Muscle layer of colon (tissue), 2 donors: ENCODE measurements around the gene KIF6.

ENCODE experiments used
- H3K27ac ChIP-seq: one replicate; pipeline ENCODE4 v1.7.0; 2013; ENCODE audit warnings: low read depth, mild to moderate bottlenecking, low read length, moderate library complexity
- H3K27me3 ChIP-seq, 2 donors: one replicate each; pipeline ENCODE4 v1.7.0; 2013; ENCODE audit warnings: low read length in 2 of 2, mild to moderate bottlenecking in 2 of 2; ENCODE audit not compliant: insufficient read depth in 2 of 2, control insufficient read depth in 1 of 2
- H3K36me3 ChIP-seq: one replicate; pipeline ENCODE4 v1.7.0; 2013; ENCODE audit warnings: mild to moderate bottlenecking, low read length; ENCODE audit not compliant: insufficient read depth
- H3K4me1 ChIP-seq: one replicate; pipeline ENCODE4 v1.7.0; 2013; ENCODE audit warnings: mild to moderate bottlenecking, low read length; ENCODE audit not compliant: insufficient read depth
- H3K4me3 ChIP-seq, 2 donors: one replicate each; pipeline ENCODE4 v1.7.0; 2013; ENCODE audit warnings: low read length in 2 of 2, low read depth in 1 of 2, mild to moderate bottlenecking in 1 of 2, moderate library complexity in 1 of 2
- H3K9ac ChIP-seq: one replicate; pipeline ENCODE4 v1.7.0; 2013; ENCODE audit warnings: low read length
- H3K9me3 ChIP-seq: one replicate; pipeline ENCODE4 v1.7.0; 2013; ENCODE audit warnings: mild to moderate bottlenecking, low read length
- donor health status: abdominal sarcoma.
- donor health status: Adenocarcinoma of cecum.

KIF6 gene

DNA sequence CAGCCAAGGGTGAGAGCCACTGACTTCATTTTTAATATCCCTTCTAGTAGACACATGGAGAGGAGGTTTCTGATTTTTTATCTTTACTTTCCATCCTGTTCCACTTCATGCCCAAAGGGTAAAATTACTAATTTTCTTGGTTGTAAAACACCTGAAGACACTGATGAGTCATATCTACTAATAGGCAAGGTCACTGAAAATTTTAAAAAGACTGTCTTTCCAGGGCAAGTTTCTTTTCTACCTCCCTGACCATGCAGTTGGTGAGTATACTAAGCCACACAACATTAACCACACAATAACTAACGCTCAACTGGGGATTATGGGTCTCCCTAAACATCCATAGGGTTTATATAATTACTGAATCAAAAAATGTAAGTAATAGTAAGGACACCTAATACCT lies 109.6 kb downstream of the KIF6 start:
- Histone ChIP-seq H3K4me3 (no peak overlapping the region), H3K9me3 (no peaks in the 10 kb centered on the region), H3K36me3 (no peaks in the 10 kb centered on the region), H3K4me1 (no peaks in the 10 kb centered on the region), H3K27ac (no peak overlapping the region), H3K27me3 (no peaks in the 10 kb centered on the region), H3K9ac (no peak overlapping the region)

DNA sequence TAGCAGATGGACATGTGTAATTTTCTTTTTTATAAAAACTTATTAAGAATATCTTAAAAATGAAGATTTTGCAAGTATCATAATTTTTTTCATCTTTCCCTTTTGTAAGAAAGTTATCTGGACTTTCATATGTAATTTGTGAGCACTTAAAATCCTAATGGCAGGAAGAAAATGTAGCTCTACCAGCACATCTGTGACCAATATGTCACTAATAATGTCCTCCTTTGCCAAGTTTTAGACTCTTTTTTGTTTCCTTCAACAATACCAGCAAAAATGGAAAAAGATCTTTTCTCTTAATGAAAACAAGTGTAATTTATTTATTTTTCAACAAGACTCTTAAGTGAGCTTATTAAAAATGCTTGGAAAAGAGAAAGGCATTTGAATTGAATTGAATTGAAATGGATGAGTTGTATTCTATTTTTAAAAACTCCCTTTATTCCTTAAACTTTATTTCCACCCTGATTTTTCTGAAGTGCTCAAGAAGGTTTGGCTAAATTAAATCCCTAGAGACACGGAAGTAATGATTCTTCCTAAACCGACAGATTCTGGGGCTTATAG lies 110.7 kb downstream of the KIF6 start:
- no peak overlapping the region for H3K27ac ChIP-seq
- H3K4me3 ChIP-seq: no peak overlapping the region
- peaks cover 8% of the 10 kb centered on the region for H3K4me1 ChIP-seq
- H3K9me3 ChIP-seq: no peaks in the 10 kb centered on the region
- no peak overlapping the region for H3K9ac ChIP-seq
- H3K27me3 ChIP-seq: no peaks in the 10 kb centered on the region
- H3K36me3 ChIP-seq: no peaks in the 10 kb centered on the region

DNA sequence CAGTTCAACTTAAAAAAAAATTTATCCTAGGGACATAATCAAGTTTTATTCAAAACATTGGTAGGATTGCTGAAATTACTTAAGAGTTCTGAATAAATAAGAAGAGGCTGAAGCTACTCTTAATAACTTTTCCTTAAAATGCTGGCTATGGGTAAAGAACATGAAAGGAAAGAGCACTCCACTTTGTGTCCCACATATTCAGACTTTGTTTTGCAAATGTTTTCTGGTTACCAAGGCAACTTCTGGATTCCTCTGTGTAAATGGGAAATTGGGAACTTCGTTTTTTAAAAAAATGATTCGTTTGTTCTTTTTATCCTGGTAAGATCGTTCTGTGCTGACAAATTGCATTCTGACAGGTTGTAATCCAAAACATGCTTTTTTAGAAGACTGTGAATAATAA lies 115.0 kb downstream of the KIF6 start:
- Histone ChIP-seq H3K36me3 (no peaks in the 10 kb centered on the region), H3K4me1 (peaks cover 10% of the 10 kb centered on the region), H3K27ac (no peak overlapping the region), H3K9ac (no peak overlapping the region), H3K27me3 (no peaks in the 10 kb centered on the region), H3K4me3 (no peak overlapping the region), H3K9me3 (no peaks in the 10 kb centered on the region)

DNA sequence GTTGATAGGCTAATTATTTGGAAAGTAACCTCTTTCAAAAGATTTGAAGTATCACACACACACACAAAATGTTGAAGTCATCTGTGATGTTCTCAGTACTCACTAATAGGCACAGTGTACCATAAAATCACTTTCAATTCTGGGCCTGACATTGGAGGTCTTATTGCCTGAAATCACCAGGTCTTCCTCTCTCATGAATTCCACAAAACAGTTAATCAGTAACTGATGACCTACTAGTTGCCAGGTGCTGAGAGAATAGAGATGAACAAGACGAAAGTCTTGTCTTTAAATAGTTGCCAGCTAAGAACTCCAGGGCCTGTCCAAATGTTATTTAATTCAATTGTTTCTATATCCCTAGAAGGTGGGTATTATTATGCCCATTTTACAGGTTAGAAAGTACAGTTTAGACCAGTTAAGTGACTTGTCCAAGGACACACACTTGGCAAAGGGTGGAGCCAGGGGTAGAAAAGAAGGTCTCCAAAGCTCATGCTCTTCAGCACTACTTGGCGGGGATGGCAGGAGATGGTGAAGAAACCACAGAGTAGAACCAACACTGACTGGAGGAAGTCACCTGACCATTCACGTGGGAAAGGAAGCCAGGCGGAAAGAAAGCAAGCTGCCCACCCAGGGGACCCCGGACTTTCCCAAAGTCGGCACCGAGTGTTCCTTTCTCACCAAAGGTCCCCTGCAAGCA lies 116.4 kb downstream of the KIF6 start:
- no peak overlapping the region for H3K9ac ChIP-seq
- H3K9me3 ChIP-seq: no peaks in the 10 kb centered on the region
- H3K27ac ChIP-seq: no peak overlapping the region
- no peak overlapping the region for H3K4me3 ChIP-seq
- peaks cover 10% of the 10 kb centered on the region for H3K4me1 ChIP-seq
- no peaks in the 10 kb centered on the region for H3K36me3 ChIP-seq
- no peaks in the 10 kb centered on the region for H3K27me3 ChIP-seq

DNA sequence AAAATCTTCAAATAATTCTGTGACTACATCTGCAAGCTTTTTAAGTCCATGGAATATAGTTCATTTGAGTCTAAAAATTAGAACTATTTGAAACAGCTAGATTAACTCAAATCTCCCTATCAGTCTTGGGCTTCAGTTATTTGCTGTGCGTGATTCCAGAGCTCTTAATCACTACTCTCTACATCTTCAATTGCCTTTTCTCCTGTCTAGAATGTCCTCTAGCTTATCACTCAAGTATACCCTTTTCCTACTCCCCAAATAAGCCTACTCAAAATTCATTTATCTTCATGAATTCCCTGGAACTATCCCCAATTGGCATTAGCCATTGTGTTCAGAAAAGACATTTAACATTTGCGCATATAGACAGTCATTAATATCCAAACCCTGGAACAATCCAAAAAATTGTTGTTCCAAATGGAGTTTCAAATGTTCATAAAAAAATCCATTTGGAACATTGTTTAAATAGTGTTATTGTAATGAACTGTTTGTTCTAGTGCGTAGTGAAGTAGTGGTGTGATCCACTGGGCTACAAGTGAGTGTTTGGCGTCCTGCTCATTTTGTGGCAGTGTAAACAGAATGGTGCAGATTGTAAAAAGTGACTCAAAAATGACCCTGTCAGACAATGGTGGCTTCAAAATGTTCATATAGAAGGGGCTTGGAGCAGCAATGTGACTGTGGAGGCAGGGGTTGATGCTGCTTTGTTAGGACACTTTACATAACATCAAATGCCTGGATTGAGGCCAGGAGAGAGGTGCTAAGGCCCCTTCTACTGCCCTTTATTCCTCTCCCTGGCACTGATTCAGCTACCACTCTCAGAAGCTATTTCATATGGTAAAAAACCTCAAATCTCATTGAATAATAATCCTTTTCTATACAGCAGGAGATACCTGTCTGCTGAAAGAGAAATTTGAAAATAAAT lies 122.3 kb downstream of the KIF6 start:
- H3K9me3 ChIP-seq: no peaks in the 10 kb centered on the region
- no peaks in the 10 kb centered on the region for H3K36me3 ChIP-seq
- H3K27ac ChIP-seq: no peak overlapping the region
- no peaks in the 10 kb centered on the region for H3K4me1 ChIP-seq
- H3K4me3 ChIP-seq: no peak overlapping the region
- no peaks in the 10 kb centered on the region for H3K27me3 ChIP-seq
- H3K9ac ChIP-seq: no peak overlapping the region

DNA sequence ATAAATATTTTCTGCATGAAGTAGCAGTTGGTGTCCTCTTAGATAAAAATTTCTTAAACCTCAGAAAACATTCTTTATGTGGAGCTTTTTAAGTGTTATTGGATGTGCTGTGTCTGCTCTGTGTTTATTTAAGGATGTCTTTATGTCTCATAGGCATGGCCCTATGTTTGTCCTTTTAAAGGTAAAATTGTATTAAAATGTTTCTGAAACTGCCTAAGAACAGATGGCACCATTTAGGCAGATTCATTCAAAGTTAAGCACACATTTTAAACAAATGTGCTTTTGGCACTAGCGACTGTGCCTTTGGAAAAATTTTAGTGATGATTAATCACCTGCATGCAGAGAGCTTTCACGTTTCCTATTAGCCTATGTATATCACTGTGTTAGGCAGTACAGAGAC lies 125.2 kb downstream of the KIF6 start:
- Histone ChIP-seq H3K9ac (no peak overlapping the region), H3K9me3 (no peaks in the 10 kb centered on the region), H3K27ac (no peak overlapping the region)

DNA sequence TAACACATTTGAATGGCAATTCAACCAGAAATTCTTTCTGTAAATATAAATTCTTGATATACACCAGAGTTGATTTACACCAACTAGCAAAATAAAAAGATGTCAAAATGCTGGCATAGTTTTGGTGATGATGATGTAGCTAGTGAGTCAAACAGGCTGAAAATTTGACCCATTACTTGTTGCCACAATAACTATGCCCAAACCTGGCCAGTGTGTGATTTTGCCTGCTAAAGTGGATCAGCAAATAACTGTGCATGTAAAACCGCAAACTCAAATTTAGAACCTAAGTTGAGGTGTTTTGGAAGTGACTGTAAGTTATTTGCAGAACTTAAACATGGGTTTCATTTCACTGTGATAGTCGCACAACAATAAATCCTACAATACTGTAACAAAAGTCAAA lies 125.9 kb downstream of the KIF6 start:
- no peaks in the 10 kb centered on the region for H3K36me3 ChIP-seq
- no peaks in the 10 kb centered on the region for H3K27me3 ChIP-seq
- H3K27ac ChIP-seq: no peak overlapping the region
- H3K4me3 ChIP-seq: no peak overlapping the region
- H3K9ac ChIP-seq: no peak overlapping the region
- no peaks in the 10 kb centered on the region for H3K4me1 ChIP-seq
- no peaks in the 10 kb centered on the region for H3K9me3 ChIP-seq

More for the DNA sequence above, 125.2 kb downstream of the KIF6 start:
- Histone ChIP-seq H3K36me3 (no peaks in the 10 kb centered on the region), H3K4me3 (no peak overlapping the region), H3K27me3 (no peaks in the 10 kb centered on the region), H3K4me1 (no peaks in the 10 kb centered on the region)

DNA sequence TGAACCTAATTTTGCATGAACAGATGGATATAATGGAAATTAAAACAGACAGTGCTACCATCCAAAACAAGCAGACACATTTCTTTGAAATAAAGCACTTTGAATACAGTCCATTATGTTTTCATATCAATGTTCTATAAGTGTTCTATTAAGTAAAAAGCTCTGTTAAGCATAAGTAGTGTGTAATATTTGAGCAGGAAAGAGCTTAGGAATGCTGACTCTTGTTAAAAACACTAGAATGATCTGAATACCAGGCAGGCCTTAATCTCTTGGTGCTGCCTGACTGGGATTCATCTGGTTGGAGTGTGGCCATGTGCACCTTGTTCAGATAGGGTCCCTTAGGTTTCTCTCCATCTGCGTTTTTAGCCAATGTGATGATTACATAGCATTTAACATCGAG lies 130.9 kb downstream of the KIF6 start:
- no peak overlapping the region for H3K27ac ChIP-seq
- no peaks in the 10 kb centered on the region for H3K9me3 ChIP-seq
- no peaks in the 10 kb centered on the region for H3K4me1 ChIP-seq

DNA sequence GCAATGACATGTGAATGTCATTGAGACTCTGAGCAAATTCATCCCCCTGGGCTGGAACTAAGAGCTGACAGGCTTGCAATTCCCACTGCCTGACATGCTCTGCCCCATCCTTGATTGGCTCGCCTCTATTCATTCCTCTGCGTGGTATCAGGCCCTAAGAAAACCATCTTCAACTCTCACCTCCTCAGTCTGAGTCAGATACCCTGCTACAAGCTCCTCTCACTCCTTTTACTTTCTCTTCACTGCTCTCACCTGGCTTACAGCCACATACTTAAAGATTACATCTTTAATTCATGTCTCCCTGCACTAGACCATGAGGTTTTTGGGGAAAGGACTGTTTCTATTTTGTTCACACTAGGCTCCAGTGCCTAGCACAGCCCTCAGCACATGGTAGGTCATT lies 131.6 kb downstream of the KIF6 start:
- Histone ChIP-seq H3K9me3 (no peaks in the 10 kb centered on the region), H3K4me3 (no peak overlapping the region), H3K36me3 (no peaks in the 10 kb centered on the region), H3K27me3 (no peaks in the 10 kb centered on the region), H3K4me1 (no peaks in the 10 kb centered on the region), H3K9ac (no peak overlapping the region), H3K27ac (no peak overlapping the region)

More for the DNA sequence above, 130.9 kb downstream of the KIF6 start:
- Histone ChIP-seq H3K9ac (no peak overlapping the region), H3K36me3 (no peaks in the 10 kb centered on the region), H3K27me3 (no peaks in the 10 kb centered on the region), H3K4me3 (no peak overlapping the region)

DNA sequence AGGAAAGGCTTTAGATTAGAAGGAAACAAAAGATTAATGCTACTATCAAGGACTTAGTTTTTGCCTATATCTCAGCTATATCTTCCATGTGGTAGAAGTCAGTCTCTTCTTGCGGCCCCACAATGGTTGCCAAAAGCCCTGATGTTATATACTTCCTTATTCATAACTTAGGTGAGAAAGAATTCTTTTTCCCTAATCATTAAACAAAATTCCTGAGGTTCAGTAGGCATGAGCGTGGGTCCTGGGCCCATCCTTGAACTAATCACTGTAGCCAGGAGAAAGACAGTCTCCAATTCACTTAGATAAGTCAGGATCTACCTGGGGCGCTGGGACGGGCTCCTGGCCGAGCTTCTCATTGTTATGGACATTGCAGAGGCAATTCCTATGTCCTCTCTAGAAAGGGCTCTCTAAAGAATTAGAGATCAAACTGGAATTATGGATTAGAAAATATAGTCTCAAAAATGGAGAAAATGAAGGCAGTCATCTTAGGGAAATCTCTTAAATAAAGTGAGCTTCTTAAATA lies 134.3 kb downstream of the KIF6 start:
- no peaks in the 10 kb centered on the region for H3K4me1 ChIP-seq
- H3K9ac ChIP-seq: no peak overlapping the region
- no peak overlapping the region for H3K27ac ChIP-seq
- H3K27me3 ChIP-seq: no peaks in the 10 kb centered on the region
- H3K4me3 ChIP-seq: no peak overlapping the region
- H3K9me3 ChIP-seq: no peaks in the 10 kb centered on the region
- H3K36me3 ChIP-seq: no peaks in the 10 kb centered on the region

DNA sequence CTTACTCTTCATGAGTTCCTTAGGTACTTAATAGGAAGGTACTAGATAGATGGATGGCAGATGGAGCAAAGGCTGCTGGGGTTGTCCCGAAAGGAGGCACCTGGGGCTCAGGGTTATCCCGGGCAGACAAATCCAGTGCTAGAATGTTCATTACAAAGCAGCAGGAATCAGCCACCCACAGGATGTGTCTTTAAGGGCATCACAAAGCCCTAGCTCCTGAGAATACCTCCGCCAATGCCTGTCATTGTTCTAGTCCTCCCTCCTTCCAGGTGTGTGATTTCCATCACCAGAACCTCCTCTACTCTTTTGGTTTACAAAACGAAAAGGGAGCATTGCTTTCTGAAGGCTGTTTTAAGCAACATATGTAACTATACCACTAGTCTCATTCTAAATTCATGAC lies 138.1 kb downstream of the KIF6 start:
- Histone ChIP-seq H3K36me3 (no peaks in the 10 kb centered on the region), H3K4me3 (no peak overlapping the region), H3K9me3 (no peaks in the 10 kb centered on the region), H3K27ac (no peak overlapping the region), H3K4me1 (no peaks in the 10 kb centered on the region), H3K27me3 (no peaks in the 10 kb centered on the region), H3K9ac (no peak overlapping the region)
